Activated CD8-positive, alpha-beta memory T cell treated with anti-CD3 and anti-CD28 coated beads, Interleukin-2, amount 50 U/mL, for 48 hours (primary cell): Measurements from ENCODE around the gene IQGAP1.

Experiments used
- DNase-seq: peaks from one replicate; pipeline ENCODE4 v3.0.0-alpha.2; 2020

Gene IQGAP1

DNA sequence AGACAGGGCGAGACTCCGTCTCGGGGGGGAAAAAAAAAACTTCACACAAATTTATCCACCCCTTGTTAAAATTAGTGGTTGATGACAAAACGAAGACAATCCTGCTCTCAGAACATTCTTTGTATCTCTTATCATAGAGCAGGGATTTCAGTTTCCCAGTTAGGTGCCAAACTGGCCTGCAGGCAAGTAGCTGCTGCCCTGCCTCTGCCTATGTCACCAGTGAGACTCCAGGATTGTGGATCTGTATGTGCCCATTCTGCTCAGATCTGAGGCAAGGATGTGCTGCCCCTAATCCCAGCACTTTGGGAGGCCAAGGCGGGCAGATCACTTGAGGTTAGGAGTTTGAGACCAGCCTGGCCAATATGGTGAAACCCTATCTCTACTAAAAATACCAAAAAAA is 54.4 kb downstream of the IQGAP1 start:
- no peak for DNase-seq

DNA sequence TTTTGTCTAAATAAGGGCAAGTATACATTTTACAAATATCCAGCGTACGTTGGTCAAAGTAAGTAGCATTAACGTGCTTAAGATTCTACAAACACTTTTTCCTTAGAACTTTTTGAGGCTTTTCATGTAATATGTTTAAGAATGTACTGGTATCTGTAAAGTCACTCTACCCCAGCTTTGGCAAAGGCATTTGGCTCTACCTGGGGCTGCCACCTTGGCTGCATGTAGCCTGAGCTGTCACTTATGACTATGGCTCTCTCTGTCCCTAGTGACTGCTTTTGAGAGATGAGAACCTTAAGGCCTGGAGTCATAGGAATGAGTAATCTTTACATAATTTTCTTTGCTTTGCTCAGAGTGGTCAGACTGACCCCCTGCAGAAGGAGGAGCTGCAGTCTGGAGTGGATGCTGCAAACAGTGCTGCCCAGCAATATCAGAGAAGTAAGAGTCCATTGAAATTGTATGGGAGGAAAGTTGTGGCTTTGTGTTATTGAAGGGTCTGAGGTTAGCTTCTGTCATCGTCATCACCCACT is 61.2 kb downstream of the IQGAP1 start:
- no peak for DNase-seq

DNA sequence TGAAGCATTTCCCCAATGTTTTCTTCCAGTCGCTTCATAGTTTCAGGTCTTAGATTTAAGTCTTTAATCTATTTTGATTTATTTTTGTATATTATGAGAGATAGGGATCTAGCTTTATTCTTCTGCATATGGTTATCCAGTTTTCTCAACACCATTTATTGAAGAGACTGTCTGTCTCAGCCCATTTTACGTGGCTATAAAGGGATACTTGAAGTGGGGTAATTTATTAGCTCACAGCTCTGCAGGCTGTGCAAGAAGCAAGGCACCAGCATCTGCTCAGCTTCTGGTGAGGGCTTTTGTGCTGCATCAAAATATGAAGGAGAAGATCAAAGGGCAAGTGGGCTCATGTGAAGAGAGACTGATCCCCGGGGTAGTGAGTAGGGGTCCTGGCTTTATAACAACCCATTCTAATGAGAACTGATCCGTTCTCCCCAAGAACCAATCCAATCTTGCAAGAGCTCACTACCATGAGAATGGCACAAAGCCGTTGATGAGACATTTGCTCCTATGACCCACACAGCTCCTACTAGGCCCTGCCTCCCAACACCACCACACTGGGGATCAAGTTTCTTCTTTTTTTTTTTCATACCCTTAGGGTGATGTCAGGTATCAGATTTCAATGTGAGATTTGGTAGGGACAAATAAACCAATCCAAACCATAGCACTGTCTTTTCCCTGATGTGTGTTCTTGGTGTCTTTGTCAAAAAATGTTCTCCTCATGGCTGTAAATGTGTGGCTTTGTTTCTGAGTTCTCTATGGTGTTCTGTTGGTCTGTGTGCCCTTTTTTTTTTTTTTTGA is 63.2 kb downstream of the IQGAP1 start:
- DNase-seq: no peak

DNA sequence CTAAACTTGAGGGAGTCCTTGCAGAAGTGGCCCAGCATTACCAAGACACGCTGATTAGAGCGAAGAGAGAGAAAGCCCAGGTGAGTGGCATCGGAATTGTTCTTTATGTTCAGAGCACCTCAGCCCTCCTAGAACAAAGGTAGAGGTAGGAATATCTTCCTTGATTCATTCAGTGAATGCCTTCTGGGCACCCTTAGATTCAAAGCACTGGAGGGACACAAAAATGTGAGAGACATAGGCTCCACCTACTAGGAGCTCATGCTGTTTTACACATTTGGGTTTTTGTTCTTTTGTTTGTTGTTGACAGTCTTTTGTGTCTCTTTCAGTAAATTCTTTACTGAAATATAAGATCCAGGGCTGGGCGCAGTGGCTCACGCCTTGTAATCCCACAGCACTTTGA is 68.2 kb downstream of the IQGAP1 start:
- DNase-seq: no peak

DNA sequence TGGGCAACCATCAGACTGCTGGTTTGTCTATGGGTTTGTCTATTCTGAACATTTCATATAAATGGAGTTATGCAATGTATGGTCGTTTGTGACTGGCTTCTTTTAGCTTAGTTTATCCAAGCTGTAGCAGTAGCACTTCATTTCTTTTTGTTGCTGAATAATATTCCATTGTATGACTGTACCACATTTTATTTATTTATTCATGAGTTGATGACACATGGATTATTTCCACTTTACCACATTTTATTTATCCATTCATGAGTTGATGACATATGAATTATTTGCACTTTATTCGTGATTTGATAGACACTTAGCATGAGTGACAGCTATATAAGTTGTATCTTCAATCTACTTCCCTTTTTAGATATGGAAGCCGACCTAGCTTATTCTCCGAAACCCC is 70.0 kb downstream of the IQGAP1 start:
- DNase-seq: no peak

DNA sequence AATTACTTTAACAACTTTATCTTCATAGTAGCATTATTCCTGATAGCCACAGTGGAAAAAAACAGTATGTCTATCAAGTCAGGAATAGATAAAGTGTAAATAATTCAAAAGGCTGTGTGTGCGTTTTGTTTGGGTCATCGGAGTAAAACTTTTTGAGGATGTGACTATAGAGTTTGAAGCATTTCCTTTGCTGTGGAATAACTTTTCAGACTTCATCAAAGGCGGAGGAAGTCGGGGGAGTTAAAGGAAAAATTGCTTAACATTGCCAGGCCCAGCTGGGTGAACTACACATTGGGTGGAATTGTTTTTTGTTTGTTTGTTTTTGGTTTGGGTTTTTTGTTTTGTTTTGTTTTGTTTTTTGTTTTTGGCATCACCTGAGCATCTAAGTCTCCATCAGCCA is 71.3 kb downstream of the IQGAP1 start:
- DNase-seq: no peak

DNA sequence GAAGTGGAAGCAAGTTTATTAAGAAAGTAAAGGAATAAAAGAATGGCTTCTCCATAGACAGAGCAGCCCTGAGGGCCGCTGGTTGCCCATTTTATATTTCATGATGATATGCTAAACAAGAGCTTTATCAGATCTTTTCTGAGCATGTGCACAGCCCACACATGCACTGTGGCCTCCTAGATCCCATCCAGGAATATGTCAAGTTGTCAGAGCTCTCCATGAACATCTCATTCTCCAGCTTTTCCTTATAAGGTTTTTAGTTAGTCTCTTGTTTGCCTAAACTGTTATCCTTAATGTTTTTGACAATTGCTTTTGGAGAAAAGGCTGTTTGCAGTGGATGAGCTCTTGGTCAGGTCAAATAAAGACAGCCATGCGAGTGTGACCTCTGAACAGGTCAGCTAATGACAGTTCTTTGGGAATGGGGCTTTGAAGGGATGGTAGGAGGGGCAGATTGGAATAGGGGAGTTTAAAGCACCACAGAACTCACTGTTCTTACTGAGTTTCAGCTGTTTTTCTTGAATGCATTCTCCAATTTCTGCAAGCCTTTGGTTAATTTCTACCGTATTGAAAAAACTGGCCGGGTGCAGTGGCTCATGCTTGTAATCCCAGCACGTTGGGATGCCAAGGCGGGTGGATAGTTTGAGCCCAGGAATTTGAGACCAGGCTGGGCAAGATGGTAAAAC is 72.2 kb downstream of the IQGAP1 start:
- DNase-seq: no peak

DNA sequence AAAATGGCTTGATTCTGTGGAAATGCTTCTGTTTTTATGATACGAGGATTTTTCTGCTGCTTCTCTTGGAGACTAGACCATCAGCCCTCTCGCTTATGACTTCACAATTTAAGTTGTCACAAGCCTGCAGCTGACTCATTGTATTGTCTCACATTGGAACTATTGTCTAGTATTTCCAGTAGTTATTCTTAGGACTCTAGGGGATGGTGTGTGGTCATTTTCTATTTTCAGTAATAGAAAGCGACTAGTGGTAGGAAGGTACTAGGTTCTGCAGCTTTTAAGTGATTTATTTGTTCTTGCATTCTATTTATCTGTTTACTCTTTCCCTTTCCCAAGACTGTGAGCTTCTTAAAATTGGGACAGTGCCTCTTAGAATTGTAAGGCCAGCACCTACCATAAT is 75.3 kb downstream of the IQGAP1 start:
- DNase-seq: no peak

DNA sequence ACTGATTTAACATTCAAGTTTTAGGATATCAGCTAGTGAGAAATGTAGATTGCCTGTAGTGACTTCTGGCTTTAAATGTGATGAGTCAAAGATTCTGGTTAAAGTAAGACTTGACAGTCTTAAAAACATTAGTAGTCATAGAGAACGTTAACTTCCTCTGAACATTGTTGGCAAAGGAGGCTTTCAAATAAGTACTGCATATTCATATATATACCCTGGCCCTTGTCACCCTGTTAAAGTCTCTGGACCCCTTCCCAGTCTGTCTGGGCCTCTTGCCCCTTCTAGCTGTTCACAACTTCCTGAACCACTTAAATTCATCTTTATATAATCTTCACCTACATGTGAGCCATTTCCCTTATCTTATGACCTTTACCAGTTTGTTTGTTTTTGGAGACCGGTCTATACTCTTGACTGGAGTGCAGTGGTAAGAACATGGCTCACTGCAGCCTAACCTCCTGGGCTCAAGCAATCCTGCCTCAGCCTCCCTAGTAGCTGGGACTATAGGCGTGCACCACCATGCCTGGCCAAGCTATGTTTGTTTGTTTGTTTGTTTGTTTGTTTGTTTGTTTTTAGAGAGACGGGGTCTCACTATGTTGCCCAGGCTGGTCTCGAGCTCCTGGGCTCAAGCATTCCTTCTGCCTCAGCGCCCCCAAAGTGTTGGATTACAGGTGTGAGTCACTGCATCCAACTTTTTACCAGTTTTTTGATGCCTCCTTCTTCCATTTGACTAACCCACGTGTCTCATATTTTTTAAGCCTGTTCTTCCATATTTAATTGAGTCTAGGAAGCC is 77.3 kb downstream of the IQGAP1 start:
- DNase-seq: no peak

DNA sequence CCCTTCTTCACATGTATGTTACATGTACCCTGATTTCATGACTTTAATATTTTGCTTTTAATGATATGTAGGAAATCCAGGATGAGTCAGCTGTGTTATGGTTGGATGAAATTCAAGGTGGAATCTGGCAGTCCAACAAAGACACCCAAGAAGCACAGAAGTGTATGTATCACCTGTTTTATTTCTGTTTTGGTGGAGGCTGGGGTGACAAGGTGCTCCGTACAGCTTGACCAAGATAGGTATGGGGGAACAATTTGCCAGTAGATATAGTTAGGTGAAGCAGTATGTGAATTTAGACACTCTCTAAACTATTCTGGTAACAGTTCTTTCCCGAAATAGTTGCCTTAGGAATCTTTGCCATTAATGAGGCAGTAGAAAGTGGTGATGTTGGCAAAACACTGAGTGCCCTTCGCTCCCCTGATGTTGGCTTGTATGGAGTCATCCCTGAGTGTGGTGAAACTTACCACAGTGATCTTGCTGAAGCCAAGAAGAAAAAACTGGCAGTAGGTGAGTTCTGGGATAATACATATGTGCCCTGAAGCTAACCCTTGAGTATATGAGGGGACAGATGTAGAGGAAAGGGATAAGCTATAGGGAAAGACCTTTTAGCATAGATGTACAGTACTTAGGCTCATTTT is 78.0 kb downstream of the IQGAP1 start:
- no peak for DNase-seq

DNA sequence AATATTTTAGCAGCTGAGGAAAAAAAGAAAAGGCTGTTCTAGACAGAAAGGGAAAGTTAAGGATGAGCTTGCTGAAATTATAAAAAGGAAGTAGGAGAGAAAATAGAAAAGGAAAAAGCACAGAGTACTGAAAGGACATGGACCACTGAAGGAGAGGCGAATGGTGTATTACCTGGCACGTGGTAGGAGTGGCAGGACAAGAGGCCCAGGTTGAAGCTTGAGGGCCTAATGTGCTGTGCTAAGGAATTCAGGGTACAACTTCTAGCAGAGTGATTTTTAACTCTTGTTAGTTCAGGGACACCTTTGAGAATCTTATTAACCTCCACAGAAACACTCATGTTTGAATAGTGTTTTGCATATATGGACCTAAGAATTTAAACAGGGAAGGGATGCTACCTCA is 81.7 kb downstream of the IQGAP1 start:
- DNase-seq: no peak

DNA sequence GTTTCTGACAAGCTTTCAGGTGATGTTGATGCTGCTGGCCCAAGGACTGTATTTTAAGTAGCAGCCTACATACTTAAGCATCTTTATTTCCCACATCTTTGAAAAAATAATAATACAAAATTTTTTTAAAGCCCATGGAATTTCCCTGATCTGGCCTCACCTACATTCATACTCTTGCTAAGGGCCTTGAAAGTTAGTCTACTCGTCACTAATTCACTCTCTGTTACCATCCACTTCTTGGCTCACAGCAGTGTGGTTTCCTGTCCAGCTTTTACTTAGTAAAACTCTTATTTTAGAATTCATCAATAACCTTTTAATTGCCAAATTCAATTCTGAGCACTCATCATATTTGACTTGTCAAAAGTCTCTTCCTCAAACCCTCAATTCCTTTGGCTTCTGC is 82.4 kb downstream of the IQGAP1 start:
- DNase-seq: no peak

DNA sequence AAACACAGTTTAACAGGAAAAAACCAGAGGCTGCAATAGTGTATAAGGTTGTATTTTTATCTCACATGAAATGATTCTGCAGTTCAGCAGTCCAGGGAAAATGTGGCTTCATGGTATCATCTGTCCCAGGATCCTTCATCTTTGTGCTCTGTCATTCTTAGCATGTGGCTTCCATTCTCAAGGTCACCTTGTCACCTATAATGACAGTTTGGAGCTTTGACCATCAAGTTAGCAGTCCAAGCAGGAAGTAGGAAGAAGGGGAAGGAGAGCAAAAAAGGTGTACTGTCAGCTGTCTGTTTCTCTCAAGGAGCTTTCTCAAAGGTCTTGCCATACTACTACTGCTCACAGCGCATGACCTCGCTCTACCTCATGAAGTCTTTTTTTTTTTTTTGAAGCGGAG is 83.1 kb downstream of the IQGAP1 start:
- DNase-seq: no peak

DNA sequence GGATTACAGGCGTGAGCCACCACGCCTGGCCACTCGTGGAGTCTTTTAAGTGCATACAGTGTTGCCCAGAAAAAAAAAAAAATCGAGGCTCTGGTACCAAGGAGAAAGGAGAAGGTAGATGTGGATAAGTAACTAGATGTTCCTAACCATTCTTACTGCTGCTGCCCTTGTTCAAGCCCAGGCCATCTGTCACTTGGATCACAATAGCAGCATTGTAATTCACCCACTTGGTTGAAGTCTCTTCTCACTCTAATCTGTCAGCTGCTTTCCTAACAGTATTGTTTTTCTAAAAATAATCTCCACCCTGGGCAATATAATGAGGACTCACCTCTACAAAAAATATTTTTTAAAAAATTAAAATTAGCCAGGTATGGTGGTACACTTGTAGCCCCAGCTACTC is 83.7 kb downstream of the IQGAP1 start:
- no peak for DNase-seq

DNA sequence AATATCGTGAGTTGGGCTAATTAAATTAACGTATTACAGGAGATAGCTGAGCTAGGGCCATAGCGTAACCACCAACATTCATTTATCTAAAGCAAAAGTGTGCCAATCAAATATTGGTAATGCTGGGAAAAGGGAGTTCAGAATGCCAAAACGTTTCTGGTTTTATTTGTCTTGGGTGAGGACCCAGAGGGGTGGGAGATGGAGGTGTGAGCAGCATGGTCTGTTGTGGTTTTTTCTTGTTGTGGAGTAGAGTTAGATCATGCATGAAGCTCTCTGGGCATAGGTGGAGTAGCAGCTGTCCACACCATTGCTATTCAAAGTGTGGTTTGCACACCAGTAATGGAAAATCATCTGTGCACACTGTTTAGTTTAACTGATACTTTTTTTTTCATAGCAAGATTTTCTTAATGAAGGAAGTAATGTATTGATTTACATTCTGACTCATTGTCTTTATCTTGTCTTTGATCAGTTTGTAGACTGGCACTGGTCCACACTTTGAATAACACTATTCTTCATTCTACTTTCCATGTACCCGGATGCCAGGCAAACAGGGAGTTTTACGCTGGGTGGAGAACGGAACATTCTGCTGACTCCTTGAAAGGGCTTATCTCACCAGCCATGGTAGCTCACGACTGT is 90.9 kb downstream of the IQGAP1 start:
- no peak for DNase-seq

DNA sequence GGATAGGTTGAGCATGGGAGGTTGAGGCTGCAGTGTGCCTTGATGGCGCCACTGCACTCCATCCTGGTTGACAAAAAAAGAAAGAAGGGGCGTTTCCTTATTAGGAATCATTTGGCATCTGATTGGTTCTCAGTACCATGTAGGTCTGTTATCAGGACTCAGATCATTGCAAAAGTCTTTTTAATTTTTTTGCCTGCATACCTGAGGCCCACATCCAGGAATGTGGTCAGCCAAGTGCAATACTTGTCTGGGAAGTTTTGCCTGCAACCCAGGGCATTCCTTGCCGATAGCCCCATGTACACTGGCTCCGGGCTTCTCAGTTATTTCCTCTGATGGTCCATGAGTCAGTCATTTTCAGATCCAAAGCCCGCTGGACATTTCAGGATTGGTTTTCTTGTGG is 91.6 kb downstream of the IQGAP1 start:
- DNase-seq: no peak

DNA sequence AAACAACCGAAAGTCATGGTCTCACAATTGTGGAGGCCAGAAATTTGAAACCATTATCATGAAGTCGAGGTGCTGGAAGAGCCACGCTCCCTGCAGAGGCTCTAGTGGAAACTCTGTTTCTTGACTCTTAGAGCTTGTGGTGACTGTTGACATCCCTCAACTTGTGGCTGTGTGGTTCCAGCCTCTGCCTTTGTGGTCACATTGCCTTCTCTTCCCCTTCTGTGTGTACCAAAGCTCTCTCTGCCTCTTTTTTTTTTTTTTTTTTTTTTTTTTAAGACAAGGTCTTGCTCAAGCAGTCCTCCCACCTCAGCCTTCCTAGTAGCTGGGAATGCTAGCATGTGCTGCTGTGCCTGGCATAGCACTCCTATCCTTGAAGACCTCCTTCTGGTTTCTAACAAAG is 93.0 kb downstream of the IQGAP1 start:
- no peak for DNase-seq

DNA sequence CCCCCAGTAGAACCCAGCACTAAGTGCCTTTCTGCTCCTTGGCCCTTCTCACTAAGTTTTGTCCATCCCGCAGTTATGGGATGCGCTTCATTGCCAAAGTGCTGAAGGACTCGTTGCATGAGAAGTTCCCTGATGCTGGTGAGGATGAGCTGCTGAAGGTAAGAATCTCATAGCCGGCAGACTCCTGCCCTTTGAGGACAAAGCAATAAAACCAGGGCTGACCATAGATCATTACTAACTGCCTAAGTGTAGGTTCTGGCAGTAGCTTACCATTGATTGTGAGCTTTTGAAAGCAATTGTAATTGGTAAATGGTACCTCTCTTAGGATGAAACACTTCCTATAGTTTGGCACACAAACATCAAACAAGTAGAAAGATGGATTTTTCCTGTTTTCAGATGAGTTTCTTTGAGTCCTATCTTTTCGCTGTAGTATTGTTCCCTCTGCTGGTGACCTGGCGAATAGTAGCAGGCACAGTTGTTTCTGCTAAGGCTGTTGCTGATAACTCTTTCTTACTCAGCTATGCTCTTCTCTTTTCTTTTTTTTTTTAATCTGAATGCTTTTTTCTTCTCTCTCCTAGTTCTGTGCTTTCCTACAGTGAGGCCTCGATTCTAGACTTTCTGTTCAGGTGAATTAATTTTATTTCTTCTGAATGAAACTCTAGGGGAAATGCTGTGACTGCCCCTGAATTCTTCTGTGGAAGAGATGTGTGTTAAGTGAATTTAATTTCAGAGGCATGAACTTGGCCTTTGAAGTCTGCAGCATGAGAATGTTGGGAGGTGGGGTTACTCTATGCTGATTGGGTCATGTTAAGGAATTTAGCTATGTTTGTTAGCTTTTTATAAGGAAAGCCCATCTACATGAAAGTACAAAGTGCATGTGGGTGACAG is 94.3 kb downstream of the IQGAP1 start:
- DNase-seq: no peak

DNA sequence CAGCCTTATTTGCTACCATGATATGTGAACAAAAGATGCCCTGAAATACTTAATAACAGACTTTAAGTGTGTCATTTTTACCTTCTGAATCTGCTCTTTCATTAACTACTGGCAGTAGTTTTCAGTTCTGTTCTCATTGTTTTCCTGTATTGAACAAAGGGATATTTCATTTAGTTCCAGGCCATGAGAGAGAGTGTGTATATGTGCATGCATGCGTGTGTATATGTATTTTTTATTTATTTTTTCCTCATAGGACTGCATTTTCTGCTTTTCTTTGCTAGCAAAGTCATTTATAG is 94.9 kb downstream of the IQGAP1 start:
- DNase-seq: no peak

DNA sequence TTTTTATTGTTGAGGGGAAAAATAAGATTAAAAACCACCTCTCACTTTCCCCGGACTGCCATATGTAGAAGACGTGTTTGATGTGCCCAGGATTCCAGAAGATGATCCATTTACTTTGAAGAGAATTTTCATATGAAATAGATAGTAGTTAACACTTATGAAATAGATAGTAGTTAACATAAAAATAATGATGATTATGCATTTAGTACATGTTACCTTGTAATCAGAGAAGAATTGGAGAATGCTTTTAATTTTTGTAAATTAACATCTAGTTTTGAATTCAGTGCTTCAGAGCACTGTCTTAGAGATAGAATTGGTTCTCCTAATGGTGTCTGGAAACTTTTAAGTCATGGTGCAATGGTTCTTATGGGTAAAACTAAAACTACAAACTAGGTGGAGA is 95.6 kb downstream of the IQGAP1 start:
- DNase-seq: no peak

DNA sequence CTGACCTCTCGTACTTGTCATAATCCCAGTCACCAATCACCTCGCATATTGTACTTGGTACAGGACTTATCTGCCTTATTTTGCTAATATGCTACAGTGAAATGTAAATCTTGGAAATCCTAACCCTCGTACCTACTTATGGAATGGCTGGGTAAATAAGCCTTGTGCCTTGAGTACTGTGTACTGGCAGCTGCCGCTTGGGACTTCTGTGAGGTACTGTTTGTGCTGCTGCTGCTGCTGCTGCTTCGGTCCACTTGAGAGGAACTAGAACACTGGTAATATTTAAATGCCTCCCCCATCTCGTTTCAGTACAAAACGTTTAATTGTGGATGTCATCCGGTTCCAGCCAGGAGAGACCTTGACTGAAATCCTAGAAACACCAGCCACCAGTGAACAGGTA is 99.1 kb downstream of the IQGAP1 start:
- no peak for DNase-seq

DNA sequence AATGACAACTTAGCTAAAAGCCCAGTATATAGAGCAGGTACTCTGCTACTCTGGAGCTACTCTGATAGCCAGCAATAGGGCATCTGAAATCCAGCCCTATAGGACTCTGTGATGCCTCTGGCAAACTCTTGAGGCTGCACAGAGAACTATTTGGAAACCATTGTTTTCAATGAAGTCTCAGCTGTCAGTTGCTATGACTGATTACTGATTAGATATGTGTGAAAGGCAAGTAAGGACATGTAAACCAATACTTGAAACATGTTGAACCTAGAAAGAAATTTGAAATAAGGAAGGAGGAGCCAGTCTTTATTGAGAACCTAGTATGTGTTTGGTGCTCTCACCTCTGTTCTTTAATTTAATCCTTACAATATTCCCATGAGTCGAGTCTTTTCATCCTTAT is 101.5 kb downstream of the IQGAP1 start:
- DNase-seq: no peak
